Stimulated activated CD8-positive, alpha-beta memory T cell treated with anti-CD3 and anti-CD28 coated beads, Interleukin-12 subunit alpha, Interleukin-12 subunit beta, amount 100 ng/mL, for 4 hours (primary cell): ENCODE results near the gene SLC7A4.
"Not testable (repeated sequence)": the region's sequence is repeated elsewhere in the genome, so short reads cannot be mapped to it uniquely, and the experiment has no call there.

Experiments
- DNase-seq: peaks from one replicate; pipeline ENCODE4 v3.0.0-alpha.2; 2020; ENCODE audit warnings: low read depth

Gene SLC7A4

DNA sequence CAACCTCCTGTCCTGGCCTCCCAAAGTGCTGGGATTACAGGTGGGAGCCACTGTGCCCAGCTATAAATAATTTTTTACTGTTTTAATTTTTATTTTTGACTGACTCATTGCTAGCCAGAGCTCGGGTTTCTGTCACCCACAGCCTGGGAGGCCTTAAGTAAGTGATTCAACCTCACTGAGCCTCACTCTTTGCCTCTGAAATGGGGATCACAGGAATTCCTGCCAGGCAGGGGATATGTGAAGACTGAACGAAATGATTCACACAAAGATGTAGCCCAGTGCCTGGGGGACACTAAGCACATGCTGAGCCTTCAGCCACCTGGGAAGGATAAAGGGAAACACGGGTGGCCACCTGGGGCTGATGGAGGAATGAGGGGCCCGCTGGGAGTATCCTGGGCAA, 9.6 kb upstream of the SLC7A4 start:
- no peak for DNase-seq

- DNase-seq, result not testable (repeated sequence)
Measured at GRCh38 chr22:21039158-21039557, 6.8 kb upstream of the SLC7A4 start.

- DNase-seq, result no peak
Measured at GRCh38 chr22:21038405-21038804, 6.0 kb upstream of the SLC7A4 start.

DNA sequence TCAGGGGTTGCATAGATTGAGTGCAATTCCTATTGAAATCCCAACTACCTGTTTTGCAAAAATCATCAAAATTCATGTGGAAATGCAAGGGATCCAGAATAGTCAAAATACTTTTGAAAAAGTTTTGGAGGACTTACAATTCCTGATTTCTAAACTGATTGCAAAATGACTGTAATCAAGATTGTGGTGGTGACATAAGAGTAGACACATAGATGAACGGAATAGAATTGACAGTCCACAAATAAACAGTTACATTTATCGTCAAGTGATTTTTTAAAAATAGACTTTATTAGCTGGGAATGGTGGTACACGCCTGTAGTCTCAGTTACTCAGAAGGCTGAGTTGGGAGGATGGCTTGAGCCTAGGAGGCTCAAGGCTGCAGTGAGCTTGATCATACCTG, 2.6 kb upstream of the SLC7A4 start:
- no peak for DNase-seq

- no peak for DNase-seq
Measured at GRCh38 chr22:21033895-21034294, 1.5 kb upstream of the SLC7A4 start.

- DNase-seq, result no peak
Measured at GRCh38 chr22:21032868-21033688, 717 bp upstream of the SLC7A4 start.

DNA sequence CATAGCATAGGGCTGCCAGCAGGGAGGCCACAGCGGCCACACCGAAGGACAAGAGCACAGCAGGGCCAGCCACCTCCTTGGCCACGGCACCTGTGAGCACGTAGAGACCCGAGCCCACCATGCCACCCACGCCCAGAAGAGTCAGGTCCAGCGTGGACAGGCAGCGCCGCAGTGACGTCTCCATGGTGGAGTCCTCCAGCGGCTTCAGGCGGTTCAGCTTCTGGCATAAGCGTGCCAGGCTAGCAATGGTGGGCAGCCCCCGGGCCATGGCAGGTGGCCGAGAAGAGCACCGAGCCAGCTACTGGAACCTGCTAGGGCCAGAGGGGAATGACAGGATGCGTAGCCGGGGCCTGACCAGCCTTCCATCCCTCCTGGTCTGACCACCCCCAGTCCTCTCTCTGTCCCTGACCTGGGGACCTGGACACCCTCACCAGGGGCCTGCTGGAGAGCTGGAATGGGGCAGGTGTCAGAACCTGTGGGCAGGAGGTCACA, 770 bp downstream of the SLC7A4 start:
- DNase-seq, result no peak

- no peak for DNase-seq
Measured at GRCh38 chr22:21030621-21031544, 1.5 kb downstream of the SLC7A4 start.

DNA sequence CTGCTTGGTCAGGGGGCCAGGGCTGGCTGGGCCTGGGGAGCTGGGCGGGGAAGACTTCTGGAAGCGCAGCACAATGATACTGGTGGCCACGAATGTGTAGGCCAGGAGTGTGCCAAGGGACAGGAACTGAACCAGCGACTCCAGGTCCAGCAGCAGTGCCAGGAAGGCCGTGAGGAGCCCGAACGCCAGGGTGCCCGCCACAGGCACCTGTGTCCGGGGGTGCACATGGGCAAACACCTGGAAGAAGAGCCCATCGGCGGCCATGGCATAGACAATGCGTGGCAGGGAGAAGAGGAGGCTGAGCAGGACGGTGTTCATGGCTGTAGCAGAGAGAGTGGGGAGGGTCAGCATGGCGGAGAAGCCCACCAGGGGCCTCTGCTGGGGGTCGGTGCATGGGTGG, 2.3 kb downstream of the SLC7A4 start:
- no peak for DNase-seq

GRCh38 chr22:21029486-21030025, 2.8 kb downstream of the SLC7A4 start:
- no peak for DNase-seq

GRCh38 chr22:21028277-21029251, 3.8 kb downstream of the SLC7A4 start:
- DNase-seq, result no peak

DNA sequence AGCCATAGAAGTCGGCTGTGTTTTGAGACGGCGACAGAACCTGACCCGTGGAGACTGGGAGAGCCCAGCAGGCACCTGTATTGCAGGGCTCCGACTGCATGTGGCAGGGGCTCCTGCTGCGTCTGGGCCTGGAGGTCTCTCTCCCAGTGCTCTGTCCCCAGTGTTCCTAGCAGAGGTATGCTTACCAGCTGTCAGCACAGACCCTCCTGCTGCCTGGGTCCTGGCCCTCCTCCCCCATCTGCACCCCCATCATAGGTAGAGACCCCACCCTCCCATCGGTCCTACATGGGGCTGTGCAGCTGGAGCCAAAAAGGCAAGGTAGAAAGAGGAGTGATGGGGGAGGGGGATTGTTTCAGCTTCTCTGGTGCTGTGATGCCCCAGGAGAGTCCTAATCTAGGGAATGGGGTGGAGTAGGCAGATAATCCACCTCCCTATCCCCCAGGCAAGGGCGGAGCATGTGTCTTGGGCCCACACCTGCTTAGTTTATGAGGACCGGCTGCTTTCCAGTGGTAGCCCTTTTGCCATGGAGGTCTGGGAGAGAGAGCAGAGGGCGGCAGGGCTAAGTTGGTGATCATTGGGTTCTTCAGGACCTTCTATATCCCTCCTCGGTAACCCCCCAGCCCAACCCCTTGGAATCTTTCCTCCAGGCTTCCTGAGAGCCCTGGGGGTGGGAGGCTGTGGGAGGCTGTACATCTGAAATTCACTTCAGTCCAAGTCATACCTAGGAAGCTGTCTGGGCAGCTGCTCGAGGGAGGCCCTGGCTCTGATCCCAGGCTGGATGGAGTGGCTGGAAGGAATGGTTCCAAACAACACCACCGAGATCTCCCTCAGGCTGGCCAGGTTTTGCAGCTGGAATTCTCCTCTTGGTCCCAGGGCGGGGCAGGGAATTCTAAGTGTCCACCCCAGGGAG, 5.3 kb downstream of the SLC7A4 start:
- no peak for DNase-seq

DNA sequence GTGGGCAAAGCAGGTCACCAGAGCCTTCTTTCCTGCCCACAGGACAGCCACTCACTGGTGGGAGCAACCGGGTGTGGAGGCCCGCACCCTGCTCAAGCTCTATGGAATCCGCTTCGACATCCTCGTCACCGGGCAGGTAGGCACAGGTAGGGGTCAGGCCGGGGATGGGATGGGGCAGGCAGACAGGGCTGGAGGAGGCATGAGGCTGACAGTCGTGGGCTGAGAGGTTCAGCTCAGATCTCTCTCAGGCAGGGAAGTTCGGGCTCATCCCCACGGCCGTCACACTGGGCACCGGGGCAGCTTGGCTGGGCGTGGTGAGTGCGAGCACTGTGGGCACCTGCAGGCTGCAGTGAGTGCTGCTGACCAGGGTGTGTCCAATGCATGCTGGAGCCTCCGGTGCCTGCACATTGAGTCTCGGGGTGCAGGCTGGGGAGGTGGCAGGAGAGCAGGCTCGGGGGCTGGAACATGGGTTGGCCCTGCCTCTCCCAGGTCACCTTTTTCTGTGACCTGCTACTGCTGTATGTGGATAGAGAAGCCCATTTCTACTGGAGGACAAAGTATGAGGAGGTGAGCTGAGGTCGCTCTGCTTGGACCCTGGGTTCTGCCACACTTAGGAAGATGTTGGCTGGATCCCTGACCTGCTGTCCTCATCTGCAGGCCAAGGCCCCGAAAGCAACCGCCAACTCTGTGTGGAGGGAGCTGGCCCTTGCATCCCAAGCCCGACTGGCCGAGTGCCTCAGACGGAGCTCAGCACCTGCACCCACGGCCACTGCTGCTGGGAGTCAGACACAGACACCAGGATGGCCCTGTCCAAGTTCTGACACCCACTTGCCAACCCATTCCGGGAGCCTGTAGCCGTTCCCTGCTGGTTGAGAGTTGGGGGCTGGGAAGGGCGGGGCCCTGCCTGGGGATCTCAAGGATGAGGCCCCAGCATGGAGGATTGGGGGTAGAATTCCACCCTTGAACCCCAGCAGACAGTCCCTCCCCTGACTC, 6.3 kb downstream of the SLC7A4 start:
- no peak for DNase-seq

GRCh38 chr22:21025266-21025665, 7.1 kb downstream of the SLC7A4 start:
- DNase-seq, result no peak

- DNase-seq, result no peak
Measured at GRCh38 chr22:21022955-21023614, 9.3 kb downstream of the SLC7A4 start.

DNA sequence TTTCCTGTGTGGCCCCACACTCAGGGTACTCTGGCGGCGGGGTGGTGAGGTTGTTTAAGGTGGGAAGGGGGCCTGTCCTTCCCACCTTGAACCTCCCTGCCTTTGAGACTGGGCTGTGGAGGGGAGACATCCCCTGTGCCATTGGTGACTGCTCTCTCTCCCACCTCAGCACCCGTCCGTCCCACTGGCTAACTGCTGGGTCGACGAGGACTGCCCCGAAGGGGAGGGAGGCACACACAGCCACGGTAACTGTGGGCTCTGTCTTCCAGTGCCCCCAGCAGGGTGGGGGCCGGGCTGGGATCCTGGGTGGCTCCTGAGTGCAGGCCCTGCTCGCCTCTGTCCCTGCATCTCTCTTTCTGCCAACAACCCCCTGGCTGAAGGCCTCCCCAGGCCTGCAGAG, 9.9 kb downstream of the SLC7A4 start:
- DNase-seq, result no peak

DNA sequence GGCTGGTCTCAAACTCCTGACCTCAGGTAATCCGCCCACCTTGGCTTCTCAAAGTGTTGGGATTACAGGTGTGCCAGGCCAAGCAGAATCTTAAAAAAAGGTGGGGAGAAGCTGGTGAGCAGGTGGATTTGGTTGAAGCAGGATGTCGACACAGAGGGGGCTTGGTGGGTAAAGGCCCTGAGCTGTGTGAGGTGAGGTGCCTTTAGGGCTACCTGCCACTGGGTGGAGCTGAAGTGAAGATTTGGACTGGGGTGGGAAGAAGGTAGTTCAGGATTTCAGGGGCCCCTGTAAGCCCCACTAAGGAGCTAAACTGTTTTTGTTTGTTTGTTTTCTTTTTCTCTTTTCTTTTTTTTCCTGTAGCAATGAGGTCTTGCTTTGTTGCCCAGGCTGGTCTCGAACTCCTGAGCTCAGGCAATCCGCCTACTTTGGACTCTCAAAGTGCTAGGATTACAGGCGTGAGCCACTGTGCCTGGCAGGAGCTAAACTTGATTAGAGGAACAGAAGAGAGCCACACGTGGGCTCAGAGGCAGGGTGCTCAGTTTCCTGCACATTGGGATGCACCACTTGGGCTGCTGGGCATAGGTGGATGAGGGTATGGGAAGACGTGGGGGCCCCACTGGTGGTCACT, 11.4 kb downstream of the SLC7A4 start:
- DNase-seq, result no peak

DNA sequence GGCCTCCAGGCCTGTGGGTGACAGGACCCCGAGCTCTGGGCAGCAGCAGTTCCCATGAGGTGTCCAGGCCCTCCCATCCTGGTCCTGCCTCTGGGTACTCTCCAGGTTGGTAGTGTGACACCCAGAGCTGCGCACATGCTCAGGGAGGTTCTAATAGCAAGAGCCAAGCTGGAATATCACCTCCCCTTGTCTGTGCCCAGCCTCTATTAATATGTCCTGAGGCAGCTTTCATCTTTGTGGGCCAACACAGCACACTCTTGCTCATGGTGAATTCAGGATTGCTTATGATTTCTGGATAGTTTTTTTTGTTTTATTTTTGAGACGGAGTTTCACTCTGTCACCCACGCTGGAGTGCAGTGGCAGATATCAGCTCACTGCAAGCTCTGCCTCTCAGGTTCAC, 14.0 kb downstream of the SLC7A4 start:
- DNase-seq, result no peak
